ENCODE data around the gene KRT73.

Gene KRT73

GRCh38 chr12:52575948-52576347 lies 42.4 kb downstream of the KRT73 start:
- in situ Hi-C loops (cut with MboI; ENCODE audit: low sequenced_read_pairs): no loop called here

GRCh38 chr12:52575256-52575655 lies 43.1 kb downstream of the KRT73 start:
- in situ Hi-C loops (cut with MboI; ENCODE audit: low sequenced_read_pairs): no loop called here

- in situ Hi-C loops (cut with MboI; ENCODE audit: low sequenced_read_pairs): no loop called here
Observed at GRCh38 chr12:52573743-52574142, 44.6 kb downstream of the KRT73 start, which contains the start of gene KRT74. KRT74 (minus strand) TSS chr12:52573843; CDS start chr12:52573777, 66 bp downstream.

GRCh38 chr12:52573306-52573705 lies 45.1 kb downstream of the KRT73 start:
- in situ Hi-C loops (cut with MboI; ENCODE audit: low sequenced_read_pairs): no loop called here

GRCh38 chr12:52570511-52570910 lies 47.8 kb downstream of the KRT73 start:
- in situ Hi-C loops (cut with MboI; ENCODE audit: low sequenced_read_pairs): no loop called here

- in situ Hi-C loops (cut with MboI; ENCODE audit: low sequenced_read_pairs): no loop called here
Observed at GRCh38 chr12:52568111-52568510, 50.2 kb downstream of the KRT73 start.

- in situ Hi-C loops (cut with MboI; ENCODE audit: low sequenced_read_pairs): no loop called here
Observed at GRCh38 chr12:52566847-52567291, 51.5 kb downstream of the KRT73 start.

GRCh38 chr12:52564582-52564981 lies 53.8 kb downstream of the KRT73 start:
- in situ Hi-C loops (cut with MboI; ENCODE audit: low sequenced_read_pairs): no loop called here

GRCh38 chr12:52561880-52562449 lies 56.4 kb downstream of the KRT73 start:
- in situ Hi-C loops (cut with MboI; ENCODE audit: low sequenced_read_pairs): no loop called here

- in situ Hi-C loops (cut with MboI; ENCODE audit: low sequenced_read_pairs): no loop called here
Observed at GRCh38 chr12:52559979-52560378, 58.4 kb downstream of the KRT73 start.

GRCh38 chr12:52558781-52559445 lies 59.4 kb downstream of the KRT73 start:
- in situ Hi-C loops (cut with MboI; ENCODE audit: low sequenced_read_pairs): no loop called here
